HEK293 (cell line): ENCODE data around the gene TMX2.

ENCODE experiments used
- KLF16 ChIP-seq: fragments of 450-650 bp; formaldehyde crosslinking; IDR thresholded peaks from 2 replicates; pipeline ENCODE4 v1.5.1; 2017; ENCODE audit warnings: missing biosample characterization, missing genetic modification characterization
- YY1 ChIP-seq: fragments of 450-650 bp; formaldehyde crosslinking; IDR thresholded peaks from 2 replicates; pipeline ENCODE4 v1.5.1; 2018; ENCODE audit warnings: missing biosample characterization, missing genetic modification characterization
- ZNF112 ChIP-seq: fragments of 450-650 bp; formaldehyde crosslinking; IDR thresholded peaks from 2 replicates; pipeline ENCODE4 v1.5.0; 2017; ENCODE audit warnings: missing biosample characterization, missing genetic modification characterization
- ZNF133 ChIP-seq: fragments of 450-650 bp; formaldehyde crosslinking; IDR thresholded peaks from 2 replicates; pipeline ENCODE4 v1.5.1; 2016; ENCODE audit warnings: missing biosample characterization, missing genetic modification characterization
- ZNF473 ChIP-seq: fragments of 450-650 bp; formaldehyde crosslinking; IDR thresholded peaks from 2 replicates; pipeline ENCODE4 v1.5.1; 2017; ENCODE audit warnings: missing biosample characterization, missing genetic modification characterization
- ZNF510 ChIP-seq: fragments of 450-650 bp; formaldehyde crosslinking; IDR thresholded peaks from 2 replicates; pipeline ENCODE4 v1.5.1; 2018; ENCODE audit warnings: mild to moderate bottlenecking, missing genetic modification characterization, missing biosample characterization; ENCODE audit not compliant: insufficient replicate concordance
- ZNF558 ChIP-seq: fragments of 450-650 bp; formaldehyde crosslinking; IDR thresholded peaks from 2 replicates; pipeline ENCODE4 v1.5.1; 2016; ENCODE audit warnings: missing biosample characterization, missing genetic modification characterization
- ZNF571 ChIP-seq: fragments of 450-650 bp; formaldehyde crosslinking; IDR thresholded peaks from 2 replicates; pipeline ENCODE4 v1.5.0; 2017; ENCODE audit warnings: missing biosample characterization, missing genetic modification characterization
- ZNF629 ChIP-seq: fragments of 450-650 bp; formaldehyde crosslinking; IDR thresholded peaks from 2 replicates; pipeline ENCODE4 v1.5.1; 2017; ENCODE audit warnings: missing biosample characterization, missing genetic modification characterization
- ZNF76 ChIP-seq: fragments of 450-650 bp; formaldehyde crosslinking; IDR thresholded peaks from 2 replicates; pipeline ENCODE4; 2016; ENCODE audit warnings: low read depth, missing biosample characterization, missing genetic modification characterization, borderline replicate concordance
- ZXDB ChIP-seq: fragments of 450-650 bp; formaldehyde crosslinking; IDR thresholded peaks from 2 replicates; pipeline ENCODE4 v1.5.1; 2016; ENCODE audit warnings: missing biosample characterization, missing genetic modification characterization
- TF ChIP-seq, protein P1 (sequence below): fragments of 450-650 bp; formaldehyde crosslinking; IDR thresholded peaks from 2 replicates; pipeline ENCODE4 v1.5.1; 2016; ENCODE audit warnings: missing biosample characterization, missing genetic modification characterization

DNA sequence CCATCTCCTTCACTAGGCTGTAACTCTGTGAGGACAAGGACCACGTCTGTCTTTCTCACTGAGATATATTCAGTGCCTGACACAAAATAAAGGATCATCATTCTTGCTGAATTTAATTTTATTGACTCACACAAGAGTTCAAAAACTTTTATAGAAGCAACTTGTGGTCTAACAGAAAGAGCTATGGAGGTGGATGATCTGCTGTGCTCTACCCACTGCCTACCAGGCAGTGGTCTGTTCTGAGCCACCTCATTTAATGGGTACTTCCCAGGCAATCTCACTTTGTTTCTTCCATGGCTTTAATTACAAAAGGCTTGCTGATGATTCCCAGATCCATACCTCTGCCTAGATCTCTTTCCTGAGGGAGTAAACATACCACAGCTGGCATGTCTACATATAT is 34.5 kb downstream of the TMX2 start:
- TF ChIP-seq, protein P1, sequence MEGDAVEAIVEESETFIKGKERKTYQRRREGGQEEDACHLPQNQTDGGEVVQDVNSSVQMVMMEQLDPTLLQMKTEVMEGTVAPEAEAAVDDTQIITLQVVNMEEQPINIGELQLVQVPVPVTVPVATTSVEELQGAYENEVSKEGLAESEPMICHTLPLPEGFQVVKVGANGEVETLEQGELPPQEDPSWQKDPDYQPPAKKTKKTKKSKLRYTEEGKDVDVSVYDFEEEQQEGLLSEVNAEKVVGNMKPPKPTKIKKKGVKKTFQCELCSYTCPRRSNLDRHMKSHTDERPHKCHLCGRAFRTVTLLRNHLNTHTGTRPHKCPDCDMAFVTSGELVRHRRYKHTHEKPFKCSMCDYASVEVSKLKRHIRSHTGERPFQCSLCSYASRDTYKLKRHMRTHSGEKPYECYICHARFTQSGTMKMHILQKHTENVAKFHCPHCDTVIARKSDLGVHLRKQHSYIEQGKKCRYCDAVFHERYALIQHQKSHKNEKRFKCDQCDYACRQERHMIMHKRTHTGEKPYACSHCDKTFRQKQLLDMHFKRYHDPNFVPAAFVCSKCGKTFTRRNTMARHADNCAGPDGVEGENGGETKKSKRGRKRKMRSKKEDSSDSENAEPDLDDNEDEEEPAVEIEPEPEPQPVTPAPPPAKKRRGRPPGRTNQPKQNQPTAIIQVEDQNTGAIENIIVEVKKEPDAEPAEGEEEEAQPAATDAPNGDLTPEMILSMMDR (tag by site-specific recombination): no peak
- no peak for TF ChIP-seq ZNF473 (tag by site-specific recombination)
- no peak for TF ChIP-seq ZNF571 (tag by site-specific recombination)
- TF ChIP-seq ZNF629 (tag by site-specific recombination): no peak
- TF ChIP-seq ZNF76 (tag by site-specific recombination): no peak
- no peak for TF ChIP-seq YY1 (tag by site-specific recombination)
- TF ChIP-seq ZNF558: no peak
- TF ChIP-seq ZNF510 (tag by site-specific recombination): no peak
- no peak for TF ChIP-seq ZXDB (tag by site-specific recombination)
- no peak for TF ChIP-seq ZNF112
- TF ChIP-seq ZNF133 (tag by site-specific recombination): no peak
- no peak for TF ChIP-seq KLF16 (tag by site-specific recombination)
